Measurements from ENCODE around the gene UBR1.
"Not testable (repeated sequence)": the region's sequence is repeated elsewhere in the genome, so short reads cannot be mapped to it uniquely, and the experiment has no call there.

UBR1 gene

DNA sequence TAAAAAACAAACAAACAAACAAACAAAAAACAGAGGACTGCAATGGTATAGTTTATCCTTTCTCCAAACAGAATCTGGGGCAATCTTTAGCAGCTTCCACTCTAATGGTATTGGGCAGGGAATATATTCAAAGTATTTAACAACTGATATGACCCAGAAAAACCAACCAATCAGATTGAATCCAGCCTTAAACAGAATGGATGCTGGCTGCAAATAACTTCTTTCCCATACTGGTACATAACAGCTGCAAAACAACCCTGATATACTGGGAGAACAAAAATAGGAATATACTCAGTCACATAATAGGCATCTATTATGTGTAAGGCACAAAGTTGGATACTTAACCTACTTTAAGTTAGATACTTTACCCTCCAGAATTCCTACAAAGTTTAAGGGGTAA is 49.1 kb downstream of the UBR1 start:
- no peak for DNase-seq (ENCODE audit: low read depth, low spot score)

DNA sequence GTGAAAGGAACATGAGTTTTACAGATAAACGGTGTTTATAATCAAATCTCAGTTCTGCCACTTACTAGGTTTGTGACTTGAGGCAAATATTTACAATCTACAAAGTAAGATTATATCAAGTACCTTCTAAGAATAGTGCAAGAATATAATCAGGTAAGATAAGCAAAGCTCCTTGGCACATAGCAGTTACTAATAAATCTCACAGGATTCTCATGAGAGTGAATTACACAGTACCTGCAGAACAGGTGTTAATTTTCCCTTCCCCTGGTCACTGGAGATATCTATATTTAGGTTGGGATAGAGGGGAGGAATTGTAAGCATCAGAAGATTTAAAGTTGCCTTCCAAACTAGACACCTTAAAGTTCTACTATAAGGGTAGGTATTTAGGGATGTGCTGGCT is 53.0 kb downstream of the UBR1 start:
- no peak for DNase-seq (ENCODE audit: low read depth, low spot score)

DNA sequence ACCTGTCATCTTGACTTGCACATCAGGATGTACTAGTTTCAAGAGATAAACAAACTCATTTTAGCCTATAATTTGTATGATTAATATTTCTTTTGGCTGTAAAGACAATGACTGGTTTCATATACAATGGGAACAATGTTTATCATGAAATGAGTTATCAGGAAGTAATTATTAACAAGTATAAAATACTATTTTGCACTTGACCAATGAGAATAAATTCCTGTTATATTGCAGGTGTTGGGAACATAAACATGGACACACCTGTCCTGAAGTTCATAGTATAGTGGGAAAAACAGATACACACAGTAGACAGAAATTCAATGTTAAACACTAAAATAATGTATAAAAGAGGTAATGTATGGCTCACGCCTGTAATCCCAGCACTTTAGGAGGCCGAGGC is 56.9 kb downstream of the UBR1 start:
- DNase-seq (ENCODE audit: low read depth, low spot score): no peak

GRCh38 chr15:43046484-43046883 is 59.4 kb downstream of the UBR1 start:
- no peak for DNase-seq (ENCODE audit: low read depth, low spot score)

- no peak for DNase-seq (ENCODE audit: low read depth, low spot score)
These were observed 63.0 kb downstream of the UBR1 start for GRCh38 chr15:43042885-43043284.

DNA sequence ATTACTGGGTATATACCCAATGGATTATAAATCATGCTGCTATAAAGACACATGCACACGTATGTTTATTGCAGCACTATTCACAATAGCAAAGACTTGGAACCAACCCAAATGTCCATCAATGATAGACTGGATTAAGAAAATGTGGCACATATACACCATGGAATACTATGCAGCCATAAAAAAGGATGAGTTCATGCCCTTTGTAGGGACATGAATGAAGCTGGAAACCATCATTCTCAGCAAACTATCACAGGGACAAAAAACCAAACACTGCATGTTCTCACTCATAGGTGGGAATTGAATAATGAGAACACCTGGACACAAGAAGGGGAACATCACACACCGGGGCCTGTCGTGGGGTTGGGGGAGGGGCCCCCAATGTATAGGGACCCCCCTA is 64.8 kb downstream of the UBR1 start:
- DNase-seq (ENCODE audit: low read depth, low spot score): not testable (repeated sequence)

- DNase-seq (ENCODE audit: low read depth, low spot score): not testable (repeated sequence)
These were observed 70.6 kb downstream of the UBR1 start for GRCh38 chr15:43035240-43035639.

DNA sequence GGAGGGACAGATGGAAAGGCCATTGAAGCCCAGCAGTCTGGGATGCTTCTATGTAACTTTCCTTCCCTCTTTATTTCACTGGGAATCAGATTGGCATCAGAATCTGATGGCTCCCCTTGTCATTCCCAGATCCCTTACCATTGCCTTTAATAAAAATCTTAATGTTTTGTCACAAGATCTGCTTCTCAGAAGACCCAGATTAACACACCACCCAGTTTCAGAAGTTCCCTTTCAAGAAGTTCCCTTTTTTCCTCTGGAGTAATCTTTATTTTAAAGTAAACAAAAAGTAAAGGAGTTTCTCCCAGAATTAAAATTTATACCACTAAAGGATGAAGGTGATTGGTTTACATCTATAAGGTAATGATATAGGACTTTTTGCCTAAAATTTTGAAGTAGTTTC is 76.4 kb downstream of the UBR1 start:
- no peak for DNase-seq (ENCODE audit: low read depth, low spot score)

DNA sequence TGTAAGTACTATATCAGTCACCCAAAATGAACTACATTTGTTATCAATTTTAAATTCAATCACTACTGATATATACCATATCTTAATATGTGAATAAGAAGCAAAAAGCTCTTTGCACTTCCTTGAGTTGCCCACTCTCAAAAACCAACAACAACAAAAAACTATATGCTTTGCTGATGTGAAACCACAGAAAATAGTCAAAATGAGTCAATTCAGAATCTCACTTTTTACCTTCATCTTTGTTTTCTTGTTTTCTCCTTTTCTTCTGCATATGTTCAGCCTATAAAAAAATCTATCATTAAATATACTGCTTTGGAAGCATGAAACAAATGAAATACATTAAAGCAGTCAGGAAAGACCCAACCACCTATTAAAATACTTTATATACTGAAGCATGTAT is 80.7 kb downstream of the UBR1 start:
- DNase-seq (ENCODE audit: low read depth, low spot score): no peak

DNA sequence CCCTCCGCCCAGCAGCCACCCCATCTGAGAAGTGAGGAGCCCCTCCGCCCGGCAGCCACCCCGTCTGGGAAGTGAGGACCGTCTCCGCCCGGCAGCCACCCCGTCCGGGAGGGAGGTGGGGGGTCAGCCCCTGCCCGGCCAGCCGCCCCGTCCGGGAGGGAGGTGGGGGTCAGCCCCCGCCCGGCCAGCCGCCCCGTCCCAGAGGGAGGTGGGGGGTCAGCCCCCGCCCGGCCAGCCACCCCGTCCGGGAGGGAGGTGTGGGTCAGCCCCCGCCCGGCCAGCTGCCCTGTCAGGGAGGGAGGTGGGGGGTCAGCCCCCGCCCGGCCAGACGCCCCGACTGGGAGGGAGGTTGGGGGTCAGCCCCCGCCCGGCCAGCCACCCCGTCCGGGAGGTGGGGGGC is 91.2 kb downstream of the UBR1 start:
- DNase-seq (ENCODE audit: low read depth, low spot score): not testable (repeated sequence)

DNA sequence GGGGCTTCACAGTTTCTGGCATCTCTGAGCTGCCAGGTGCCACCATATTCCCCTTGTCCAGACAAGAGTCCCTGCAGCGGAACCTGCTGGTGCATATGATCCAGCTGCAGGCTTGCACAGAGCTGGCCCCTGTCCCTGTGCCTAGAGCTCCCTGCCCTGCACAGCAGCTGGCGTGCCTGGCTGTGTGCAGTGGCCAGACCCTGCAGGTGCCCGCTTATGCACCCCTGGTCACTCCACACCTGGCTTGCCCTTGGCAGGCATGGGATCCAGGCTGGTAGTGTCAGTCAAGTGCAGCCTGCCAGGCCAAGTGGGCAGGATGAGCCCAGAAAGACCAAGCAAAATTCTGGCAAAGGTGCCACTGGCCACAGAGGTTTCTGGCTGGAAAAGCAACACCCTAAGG is 96.6 kb downstream of the UBR1 start:
- no peak for DNase-seq (ENCODE audit: low read depth, low spot score)

GRCh38 chr15:43008150-43008549 is 97.7 kb downstream of the UBR1 start:
- DNase-seq (ENCODE audit: low read depth, low spot score): no peak

- DNase-seq (ENCODE audit: low read depth, low spot score): no peak
These were observed 98.3 kb downstream of the UBR1 start for GRCh38 chr15:43007551-43007950.

- no peak for DNase-seq (ENCODE audit: low read depth, low spot score)
These were observed 98.8 kb downstream of the UBR1 start for GRCh38 chr15:43006991-43007390.

- DNase-seq (ENCODE audit: low read depth, low spot score): not testable (repeated sequence)
These were observed 100.8 kb downstream of the UBR1 start for GRCh38 chr15:43004886-43005595.

GRCh38 chr15:42999201-42999779 is 106.5 kb downstream of the UBR1 start:
- no peak for DNase-seq (ENCODE audit: low read depth, low spot score)

- DNase-seq (ENCODE audit: low read depth, low spot score): no peak
These were observed 109.0 kb downstream of the UBR1 start for GRCh38 chr15:42996871-42997270.

DNA sequence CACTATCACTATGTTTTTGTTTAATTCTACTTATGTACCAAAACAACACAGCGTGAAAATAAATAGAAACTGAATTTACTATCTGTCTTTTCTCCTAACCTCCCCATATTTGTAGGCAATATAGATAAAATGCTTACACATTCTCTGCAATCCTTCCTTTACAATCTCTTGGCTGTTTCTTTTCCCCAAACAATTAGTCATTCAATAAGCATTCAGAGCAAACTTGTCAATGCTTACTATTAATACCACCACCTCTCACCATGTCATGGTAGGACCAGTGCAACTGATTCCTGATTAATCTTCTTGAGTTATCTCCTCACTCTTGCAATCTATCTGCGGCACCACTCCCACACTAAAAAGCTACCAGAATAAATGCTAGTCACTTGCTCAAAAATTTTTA is 111.3 kb downstream of the UBR1 start:
- no peak for DNase-seq (ENCODE audit: low read depth, low spot score)

GRCh38 chr15:42992626-42993025 is 113.2 kb downstream of the UBR1 start:
- no peak for DNase-seq (ENCODE audit: low read depth, low spot score)

DNA sequence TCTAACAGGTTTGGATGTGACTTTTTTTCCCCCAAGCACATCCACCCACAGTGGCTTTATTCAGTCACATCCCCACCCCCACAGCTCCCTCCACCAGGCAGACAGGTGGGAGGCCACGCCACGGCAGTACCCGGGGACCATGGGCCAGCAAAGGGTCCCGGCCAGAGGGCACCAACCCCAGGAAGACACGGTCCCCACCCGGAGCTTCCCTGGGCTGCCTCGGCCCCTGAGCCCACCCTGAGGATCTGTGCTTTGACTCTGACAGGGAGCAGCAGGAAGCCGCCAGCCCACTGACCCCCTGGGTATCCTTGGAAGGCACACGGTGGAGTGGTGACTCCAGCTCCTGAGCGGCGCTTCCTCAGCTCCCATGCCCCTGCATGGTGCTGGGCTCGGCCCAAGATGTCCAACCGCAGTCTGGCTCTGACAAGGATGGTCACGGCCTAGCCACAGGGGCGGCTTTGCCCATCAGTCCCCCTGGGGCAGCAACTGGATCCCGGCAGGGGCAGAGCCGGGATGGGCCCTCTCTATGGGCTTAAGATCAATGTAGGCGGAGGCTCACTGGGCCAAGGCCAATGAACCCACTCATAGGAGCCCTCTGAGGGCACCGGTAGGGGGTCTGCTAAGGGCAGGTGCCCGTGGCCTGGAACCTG is 119.0 kb downstream of the UBR1 start:
- DNase-seq (ENCODE audit: low read depth, low spot score): no peak

DNA sequence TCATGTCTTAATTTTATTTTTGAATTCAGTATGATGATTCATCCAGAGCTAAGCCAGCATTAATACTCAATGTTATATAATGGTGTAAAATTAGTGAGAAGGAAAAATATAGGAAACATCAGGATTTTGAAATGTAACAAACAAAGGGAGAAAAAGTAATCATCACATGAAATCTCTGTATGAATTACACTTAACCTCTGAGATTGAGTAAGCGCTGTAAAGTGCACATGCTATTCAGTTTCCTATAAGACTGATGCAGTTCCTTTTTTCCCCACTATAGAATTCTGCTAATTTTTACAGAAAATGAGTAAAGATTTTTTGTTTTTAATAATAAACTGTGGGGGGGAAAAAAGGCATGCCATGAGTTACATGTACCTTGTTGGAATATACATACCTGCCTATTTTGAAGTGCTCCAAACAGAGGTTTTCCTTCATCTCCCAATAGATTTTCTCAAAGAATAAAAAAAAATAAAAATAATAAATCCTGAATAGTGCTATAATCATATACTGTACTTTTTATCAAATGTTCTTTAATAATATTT is 121.3 kb downstream of the UBR1 start:
- DNase-seq (ENCODE audit: low read depth, low spot score): no peak

GRCh38 chr15:42979113-42979512 is 126.7 kb downstream of the UBR1 start:
- DNase-seq (ENCODE audit: low read depth, low spot score): not testable (repeated sequence)
